Stimulated activated CD4-positive, alpha-beta T cell treated with anti-CD3 and anti-CD28 coated beads, Interleukin-4, amount 100 ng/mL, for 24 hours (primary cell): ENCODE data around the gene SLC38A10.

Source experiments
- DNase-seq: peaks from one replicate; pipeline ENCODE4 v3.0.0-alpha.2; 2020

SLC38A10 gene

GRCh38 chr17:81295031-81295675 lies at the start of gene SLC38A10:
Gene SLC38A10, minus strand, starts transcription at chr17:81295307. Its CDS starts 386 bp downstream, at chr17:81294921.
- peak; percentile 92 for DNase-seq

- no peak for DNase-seq
Measured at GRCh38 chr17:81342269-81343070, 47.4 kb upstream of the SLC38A10 start.

- no peak for DNase-seq
Measured at GRCh38 chr17:81341516-81342268, 46.6 kb upstream of the SLC38A10 start.

- no peak for DNase-seq
Measured at GRCh38 chr17:81340607-81341515, 45.8 kb upstream of the SLC38A10 start.

- no peak for DNase-seq
Measured at GRCh38 chr17:81339534-81340296, 44.6 kb upstream of the SLC38A10 start.

GRCh38 chr17:81339191-81339533 lies 44.1 kb upstream of the SLC38A10 start:
- no peak for DNase-seq

- DNase-seq = no peak
Measured at GRCh38 chr17:81338274-81339190, 43.4 kb upstream of the SLC38A10 start.

GRCh38 chr17:81337476-81337879 lies 42.4 kb upstream of the SLC38A10 start:
- DNase-seq = no peak

GRCh38 chr17:81336930-81337325 lies 41.8 kb upstream of the SLC38A10 start:
- no peak for DNase-seq

- no peak for DNase-seq
Measured at GRCh38 chr17:81336296-81336929, 41.3 kb upstream of the SLC38A10 start.

GRCh38 chr17:81335773-81336157 lies 40.7 kb upstream of the SLC38A10 start:
- no peak for DNase-seq

- DNase-seq = no peak
Measured at GRCh38 chr17:81334987-81335772, 40.1 kb upstream of the SLC38A10 start.

- DNase-seq = no peak
Measured at GRCh38 chr17:81334391-81334901, 39.3 kb upstream of the SLC38A10 start.

GRCh38 chr17:81333616-81334368 lies 38.7 kb upstream of the SLC38A10 start:
- no peak for DNase-seq

- DNase-seq = no peak
Measured at GRCh38 chr17:81332914-81333528, 37.9 kb upstream of the SLC38A10 start.

GRCh38 chr17:81332118-81332834 lies 37.2 kb upstream of the SLC38A10 start:
- DNase-seq = no peak

- no peak for DNase-seq
Measured at GRCh38 chr17:81331527-81332043, 36.5 kb upstream of the SLC38A10 start.
